GM18508 (cell line): ENCODE measurements around the gene CDC45.

Experiments
- ATAC-seq: cut with Tn5 transposase; IDR thresholded peaks from one replicate; pipeline ENCODE4 v1.9.1; 2021; ENCODE audit warnings: moderate number of reproducible peaks; ENCODE audit not compliant: insufficient read depth, unreplicated experiment

CDC45 gene

DNA sequence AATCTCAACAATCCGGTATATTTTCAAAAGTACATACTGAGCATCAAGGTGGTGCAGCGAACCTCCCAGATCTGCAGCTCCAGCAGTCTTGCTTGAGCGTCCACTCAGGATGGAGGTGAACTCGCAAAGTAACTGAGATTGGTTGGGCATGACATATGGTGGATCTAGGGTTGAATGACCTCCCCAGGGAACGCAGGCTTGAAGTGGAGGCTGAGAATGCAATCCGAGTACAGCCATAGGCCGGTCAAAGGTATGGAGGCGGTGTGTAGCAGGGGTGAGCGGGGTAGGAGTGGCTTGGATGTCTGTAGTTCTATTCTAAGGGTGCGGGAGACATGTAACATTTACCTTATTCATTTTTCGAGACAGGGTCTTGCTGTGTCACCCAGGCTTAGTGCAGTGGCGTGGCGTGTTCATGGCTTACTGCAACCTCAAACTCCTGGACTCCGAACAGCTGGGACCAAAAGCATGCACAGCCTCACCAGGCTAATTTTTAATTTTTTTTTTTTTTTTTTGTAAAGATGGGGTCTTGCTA, 31.6 kb upstream of the CDC45 start:
- no peak for ATAC-seq

DNA sequence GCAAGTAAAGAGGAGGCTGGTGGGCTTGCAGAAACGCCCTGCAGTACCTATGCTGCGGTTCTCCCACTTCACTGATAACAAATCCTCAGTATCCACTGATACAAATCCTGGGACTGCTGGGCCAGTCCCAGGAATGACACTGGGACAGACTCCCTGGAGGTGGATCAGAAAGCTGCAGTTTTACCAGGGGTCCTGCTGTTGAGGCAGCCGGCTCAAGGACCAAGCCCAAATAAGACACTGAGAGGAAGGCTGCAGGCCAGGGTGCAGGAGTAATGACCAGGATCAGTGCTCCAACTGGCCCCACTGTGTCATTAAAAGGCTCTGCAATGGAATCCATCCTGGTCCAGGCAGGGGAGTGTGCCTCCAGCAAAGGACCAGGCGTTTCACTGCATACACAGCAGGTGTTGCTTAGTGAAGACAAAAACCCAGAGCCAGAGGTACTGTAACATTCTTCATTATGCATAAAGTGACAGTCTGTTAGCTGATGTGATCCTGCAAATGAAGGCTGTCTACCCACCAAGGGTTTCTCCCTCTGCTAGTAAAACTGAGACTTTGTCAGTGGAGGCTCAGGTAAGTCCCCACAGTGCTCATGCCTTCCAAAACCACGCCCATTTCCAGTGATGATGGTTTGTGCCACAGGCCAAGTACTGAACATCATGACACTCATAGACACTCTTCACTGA, 30.8 kb upstream of the CDC45 start:
- no peak for ATAC-seq

DNA sequence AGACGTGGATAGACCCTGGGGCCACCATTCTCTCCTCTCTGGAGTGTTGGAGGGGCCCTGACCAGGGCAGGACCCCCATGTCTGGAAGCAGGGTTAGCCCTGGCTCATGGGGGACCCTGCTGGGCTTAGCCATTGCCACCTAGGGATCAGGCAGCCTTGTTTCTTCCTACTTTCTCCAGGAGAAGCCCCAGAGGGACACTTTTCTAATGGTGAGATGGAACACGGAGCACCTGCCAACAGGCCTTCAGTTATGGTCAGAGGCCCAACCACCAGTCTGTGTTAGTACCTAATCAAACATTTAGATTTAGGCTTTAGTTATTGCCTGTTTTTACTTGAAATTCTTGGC, 30.3 kb upstream of the CDC45 start:
- ATAC-seq = no peak

DNA sequence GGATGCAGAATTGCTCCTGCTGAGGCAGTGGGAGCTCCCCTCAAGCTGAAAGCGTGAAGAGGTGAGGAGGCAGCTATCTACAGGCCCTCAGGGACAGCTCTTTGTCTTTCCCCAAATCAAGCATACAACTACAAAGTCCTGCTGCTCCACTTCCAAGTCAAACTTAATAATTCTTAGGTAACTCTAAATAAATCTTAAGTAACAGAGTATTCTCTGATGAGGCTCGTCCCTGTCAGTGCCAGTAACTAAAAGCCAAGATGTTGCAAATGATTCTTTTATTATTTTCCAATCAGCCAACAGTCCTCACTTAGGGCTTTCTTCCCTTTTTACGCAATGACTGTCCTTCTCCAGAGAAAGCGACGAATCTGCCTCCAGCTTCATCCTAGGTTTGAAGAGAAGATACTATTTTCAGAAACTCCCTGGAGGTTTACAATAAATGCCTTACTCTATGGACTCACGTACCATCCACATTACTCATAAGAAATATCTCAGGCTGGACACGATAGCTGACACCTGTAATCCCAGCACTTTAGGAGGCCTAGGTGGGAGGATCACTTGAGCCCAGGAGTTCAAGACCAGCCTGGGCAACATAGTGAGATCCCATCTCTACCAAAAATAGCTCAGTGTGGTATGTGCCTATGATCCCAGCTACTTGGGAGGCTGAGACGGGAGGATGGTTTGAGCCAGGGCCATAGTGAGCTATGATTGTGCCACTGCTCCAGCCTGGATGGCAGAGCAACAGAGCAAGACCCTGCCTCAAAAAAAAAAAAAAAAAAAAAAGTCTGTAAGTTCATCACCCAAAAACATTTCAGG, 29.2 kb upstream of the CDC45 start:
- ATAC-seq = no peak

DNA sequence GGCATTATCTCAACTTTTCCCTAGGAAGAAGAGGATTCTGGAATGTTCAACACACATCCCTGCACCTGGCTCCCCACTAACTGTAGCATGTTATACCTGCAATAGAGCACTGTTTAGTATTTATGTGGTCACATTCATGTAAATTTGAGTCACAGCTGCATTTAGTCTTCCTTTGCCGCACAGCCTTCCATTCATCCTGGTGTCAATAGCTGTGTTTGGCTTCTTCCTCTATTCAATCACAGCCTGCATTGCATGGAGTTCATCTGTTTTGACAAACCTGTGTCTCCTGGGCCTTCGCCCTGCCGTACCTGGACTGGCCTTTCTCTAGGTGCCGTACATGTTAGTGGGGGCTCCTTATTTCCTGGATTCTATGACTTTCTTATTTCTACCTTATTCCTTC, 28.1 kb upstream of the CDC45 start:
- ATAC-seq = no peak

DNA sequence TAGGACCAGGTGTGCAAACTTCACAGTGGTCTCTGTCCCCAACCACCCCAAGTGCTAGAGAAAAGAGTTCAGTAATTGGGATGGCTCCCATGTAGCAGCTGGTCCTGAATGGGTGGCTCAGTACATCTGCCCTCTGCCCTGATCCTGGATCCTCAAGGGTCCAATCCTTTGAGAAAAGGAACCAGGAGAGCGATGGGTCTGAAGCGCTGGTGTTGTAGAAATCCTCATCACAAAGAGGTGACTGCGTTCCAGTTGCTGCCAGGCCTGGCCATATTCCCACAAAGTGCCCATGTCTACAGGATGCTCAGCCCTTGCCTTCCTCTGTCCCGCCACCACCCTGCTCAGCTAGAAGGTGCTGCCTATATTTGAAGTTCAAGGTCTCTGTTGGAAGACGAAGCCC, 26.0 kb upstream of the CDC45 start:
- ATAC-seq = no peak

DNA sequence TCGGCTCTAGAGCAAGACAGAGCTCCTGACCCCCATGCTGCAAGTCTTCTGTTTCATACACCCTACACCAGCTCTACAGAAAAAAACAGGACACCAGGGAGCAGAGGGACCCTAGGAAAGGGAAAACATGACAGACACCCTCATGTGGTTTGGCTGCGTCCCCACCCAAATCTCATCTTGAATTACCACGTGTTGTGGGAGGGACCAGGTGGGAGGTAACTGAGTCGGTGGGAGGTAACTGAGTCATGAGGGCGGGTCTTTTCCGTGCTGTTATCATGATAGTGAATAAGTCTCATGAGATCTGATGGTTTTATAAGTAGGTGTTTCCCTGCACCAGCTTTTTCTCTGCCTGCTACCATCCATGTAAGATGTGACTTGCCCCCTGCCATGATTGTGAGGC, 25.6 kb upstream of the CDC45 start:
- ATAC-seq = no peak

DNA sequence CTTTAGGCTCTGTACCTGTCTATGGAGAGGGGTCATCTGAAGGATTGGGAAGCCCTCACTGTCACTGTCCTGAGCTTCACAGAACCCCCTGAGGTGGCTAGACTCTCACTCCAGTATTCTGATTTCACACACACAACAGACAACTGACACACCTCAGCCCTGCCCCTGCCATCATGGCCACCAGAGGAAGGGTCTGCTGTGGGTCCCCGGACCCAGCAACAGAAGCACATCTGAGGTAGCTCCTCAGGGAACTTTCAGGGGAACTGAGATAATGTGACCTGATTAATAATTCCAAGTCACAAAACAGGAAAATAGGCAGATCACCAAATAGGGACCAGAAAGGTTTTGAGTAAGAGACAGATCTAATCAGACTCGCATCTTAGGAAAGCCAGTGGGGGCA, 24.7 kb upstream of the CDC45 start:
- no peak for ATAC-seq

DNA sequence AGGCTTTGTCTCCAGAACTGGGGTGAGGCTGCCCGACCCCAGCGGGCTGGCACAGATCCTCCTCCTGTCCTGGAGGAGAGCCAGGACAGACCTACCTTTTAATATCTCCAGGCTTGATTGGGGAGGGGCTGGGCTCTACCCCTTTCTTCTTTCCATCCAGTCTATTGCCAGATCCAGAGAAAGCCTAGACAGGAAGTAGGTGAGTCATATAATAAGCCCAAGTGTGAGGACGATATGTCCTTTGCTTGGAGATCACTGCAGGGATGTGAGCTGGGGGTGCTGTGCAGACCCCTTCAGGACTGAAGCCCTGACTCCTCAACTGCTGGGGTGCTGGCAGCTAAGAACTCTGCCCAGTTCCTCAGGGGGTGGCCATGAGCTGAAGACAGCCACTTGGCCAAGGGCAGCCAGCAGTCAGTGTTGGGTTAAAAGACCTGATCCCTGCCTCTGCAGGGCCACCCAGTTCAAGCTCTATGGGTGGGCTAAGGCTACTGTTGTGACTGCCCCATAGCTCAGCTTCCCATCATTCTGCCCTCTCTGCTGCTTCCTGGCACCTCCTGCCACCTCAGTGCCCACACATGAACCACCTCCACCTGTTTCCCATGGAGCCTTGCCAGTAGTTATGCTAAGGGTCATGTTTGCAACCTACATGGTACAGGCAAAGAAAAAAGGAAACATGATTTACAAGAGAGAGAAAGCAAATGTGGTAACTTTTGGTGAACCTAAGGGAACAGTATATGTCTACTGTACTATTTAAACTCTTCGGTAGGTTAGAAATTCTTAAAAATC, 23.9 kb upstream of the CDC45 start:
- no peak for ATAC-seq

DNA sequence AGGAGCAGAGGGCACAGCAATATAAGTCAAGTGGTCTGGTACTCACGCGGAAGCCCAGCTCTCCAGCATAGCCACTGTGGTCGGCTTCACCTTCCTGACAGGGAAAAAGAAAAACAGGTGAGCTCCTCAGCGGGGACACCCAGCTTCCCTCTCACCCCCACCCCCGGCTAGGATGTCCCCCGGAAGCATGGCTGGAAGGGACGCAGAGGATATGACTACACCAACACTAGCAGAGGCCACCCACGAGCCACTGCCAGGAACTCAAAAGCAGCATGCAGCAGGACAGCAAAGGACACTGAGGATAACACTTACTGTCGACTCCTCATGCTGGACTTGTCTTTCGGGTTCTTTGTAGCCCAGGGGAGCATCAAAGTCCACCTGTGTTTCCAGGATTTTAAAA, 23.2 kb upstream of the CDC45 start:
- no peak for ATAC-seq

DNA sequence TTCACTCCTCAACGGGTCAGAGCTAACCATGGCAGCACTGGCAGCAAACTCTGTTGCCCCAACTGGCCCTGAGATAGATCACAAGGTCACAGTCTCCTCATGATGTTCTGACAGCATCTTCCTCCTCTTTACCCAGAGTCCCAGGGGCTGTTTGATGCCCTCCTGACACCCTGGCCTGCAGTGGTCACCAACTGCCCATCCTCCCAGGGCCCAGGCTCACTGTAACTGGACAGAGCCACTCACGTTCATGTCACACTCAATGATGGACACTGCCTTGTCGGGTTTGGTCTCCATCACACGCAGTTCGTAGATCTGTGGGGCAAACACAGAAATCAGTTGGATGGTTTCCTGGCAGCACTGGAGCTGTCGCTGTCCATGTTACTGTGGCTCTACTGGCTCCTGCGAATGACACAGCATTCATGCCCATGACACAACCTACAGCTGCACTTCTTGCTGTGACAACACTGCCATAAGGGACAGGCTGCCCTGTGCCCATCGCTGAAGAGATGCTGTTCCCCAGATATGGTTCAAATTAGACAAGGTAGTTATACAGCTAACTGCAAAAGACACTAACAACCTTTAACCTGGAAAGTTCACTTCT, 21.8 kb upstream of the CDC45 start:
- no peak for ATAC-seq

DNA sequence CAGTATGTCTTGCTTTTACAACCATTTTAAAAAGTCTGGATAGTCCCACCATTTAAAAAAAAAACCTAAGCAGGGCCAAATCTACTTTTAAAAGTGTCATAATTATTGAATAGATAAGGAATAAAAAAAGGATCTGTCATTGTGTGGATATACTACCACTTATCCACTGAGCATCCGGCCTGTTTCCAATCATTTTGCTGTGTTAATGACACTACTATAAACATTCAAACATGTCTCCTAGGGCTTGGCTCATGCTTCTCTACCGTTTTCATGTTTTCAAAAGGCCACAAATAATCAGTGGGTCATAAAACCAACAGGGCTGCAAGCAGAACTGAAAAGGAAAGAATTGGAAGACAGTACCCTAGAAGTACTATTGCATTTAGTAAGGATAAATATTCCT, 19.7 kb upstream of the CDC45 start:
- no peak for ATAC-seq

DNA sequence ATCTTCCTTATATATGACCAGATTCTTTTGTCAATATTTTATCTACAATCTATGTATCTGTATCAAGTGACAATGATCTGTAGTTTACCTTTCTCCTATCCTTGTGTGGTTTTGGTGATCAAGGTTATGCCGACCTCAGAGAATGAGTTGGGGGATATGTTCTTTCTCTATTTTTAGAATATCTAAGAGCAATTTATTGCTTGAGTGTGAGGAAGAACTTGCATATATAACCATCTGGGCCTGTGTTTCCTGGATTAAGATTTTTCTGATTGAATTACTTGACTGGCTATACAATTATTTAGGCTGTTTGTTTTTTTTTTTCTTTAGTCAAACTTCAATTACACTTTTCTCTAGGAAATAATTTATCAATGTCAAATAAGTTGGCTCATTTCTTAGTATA, 18.2 kb upstream of the CDC45 start:
- no peak for ATAC-seq

DNA sequence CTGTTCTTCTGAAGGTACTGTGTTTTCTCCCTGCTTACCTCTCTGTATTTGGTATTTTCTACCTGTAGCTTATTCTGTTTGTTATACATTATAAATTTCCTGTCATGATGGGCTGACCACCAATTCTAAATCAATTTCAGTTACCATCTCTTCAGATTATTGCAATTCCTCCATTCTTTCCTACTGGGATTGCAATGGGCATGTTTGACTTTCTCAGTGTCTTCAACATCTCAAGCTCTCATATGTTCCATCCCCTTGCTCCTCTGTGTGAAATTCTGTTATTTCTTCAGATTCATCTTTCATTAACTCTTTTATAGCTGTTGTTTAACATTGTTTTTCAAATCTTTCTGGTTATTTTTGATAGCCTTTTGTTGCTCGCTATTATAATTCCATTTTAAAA, 16.7 kb upstream of the CDC45 start:
- no peak for ATAC-seq

DNA sequence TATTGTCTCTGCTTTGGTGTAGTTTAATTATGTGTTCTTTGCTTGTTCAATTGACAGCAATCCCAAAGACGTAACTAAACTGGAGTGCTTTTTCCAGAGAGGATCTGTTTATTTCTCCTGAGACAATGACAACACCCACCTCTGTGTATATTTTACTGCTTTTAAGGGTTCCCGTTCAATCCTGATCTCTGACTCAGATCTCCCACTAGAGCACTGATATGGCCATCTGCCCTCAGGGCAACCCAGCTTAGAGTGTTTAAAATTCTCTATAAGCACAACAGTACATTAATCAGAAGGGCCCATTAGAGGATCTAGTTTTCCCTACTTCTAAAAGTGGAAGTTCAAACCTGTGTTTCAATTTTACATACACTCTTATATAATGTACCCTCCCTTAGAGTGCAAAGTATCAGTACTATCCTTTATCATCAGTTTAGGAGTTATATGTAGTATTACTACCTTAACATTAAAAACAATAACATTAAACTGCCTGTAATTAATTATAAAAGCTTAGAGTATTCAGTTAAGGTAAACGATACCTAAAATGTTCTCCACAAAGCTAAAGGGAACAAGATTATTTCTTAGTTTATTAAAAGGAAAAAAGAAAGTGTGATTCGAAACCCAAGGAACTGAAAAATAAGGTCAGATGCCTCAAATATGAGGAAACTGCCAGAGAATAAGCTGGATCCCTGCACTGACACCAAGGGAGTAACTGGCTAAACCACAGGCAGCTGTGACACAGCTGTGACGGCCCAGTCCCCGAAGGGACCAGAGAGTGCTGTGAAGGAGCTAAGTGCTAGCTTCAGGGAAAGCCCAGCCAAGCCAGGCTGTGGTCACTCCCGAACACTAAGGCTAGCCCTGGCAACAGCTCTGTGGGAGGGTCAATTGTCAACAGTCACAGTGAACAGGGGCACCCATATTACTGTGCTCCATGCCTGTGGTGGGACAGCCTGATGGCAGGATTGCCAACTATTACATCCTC, 15.9 kb upstream of the CDC45 start:
- no peak for ATAC-seq

DNA sequence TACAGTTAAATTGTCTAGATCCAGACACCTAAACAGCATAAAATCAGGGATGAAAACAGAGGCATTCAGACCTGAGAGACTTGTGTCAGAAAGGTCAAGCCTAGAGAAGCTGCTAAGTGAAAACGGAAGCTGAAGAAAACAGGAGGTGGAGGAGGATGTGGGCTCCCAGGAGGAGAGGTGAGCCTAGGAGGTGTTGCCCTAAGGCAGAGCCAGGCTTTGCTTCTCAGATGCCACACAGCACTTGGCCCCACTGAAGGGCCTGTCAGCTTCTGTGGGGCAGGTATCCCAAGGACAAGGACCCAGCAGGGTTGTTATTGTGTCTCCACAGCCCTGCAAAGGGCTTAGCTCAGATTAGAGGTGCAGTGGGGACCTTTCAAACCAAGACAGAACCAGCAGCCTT, 15.2 kb upstream of the CDC45 start:
- no peak for ATAC-seq

DNA sequence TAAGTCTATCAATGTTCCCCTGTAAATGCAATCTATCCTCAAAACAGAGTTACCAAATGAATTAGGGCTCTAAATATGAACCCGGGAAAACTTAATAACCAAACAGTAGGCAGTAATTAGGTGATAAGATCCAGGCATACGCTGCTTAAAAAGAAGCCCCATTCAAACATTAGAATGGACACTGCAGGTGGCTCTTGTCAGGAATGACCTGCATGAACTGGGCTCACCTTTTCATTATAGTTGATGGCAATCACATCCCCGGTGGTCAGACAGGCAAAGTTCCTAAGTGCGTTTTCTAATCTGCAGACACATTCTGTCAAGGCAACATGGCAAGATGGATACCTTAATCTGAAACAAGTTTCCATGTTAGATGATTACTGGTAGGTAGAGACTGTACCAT, 14.7 kb upstream of the CDC45 start:
- ATAC-seq = no peak

DNA sequence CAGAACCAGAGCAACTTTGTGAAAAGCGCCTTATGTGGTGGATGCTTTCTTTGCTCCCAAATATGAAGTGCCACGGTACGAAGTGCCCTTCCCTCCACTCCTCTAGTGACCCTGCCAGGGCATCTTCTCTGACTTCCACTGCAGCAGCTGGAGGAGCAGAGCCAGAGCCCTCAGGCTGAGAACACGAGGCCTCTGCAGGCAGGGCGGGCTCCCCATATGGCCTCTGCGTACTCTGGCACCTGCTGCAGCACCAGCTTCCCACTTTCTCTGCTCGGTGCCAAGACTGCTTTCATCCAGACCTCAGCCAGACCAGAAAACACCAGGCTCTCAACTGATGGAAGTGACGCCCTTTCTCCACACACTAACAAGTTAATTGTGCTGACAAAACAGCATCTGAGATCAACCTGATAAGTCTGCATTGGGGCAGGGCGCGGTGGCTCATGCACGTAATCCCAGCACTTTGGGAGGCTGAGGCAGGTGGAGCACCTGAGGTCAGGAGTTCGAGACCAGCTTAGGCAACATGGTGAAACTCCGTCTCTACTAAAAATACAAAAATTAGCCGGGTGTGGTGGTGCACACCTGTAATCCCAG, 13.5 kb upstream of the CDC45 start:
- no peak for ATAC-seq
